ENCODE data around the gene ESYT1.

Gene ESYT1

GRCh38 chr12:56193025-56193578 lies 65.0 kb downstream of the ESYT1 start:
- Histone ChIP-seq H2BK120ac (ENCODE audit: low read depth, low read length) (no peak overlapping the region), H3K4me3 (ENCODE audit: insufficient read depth in 1 of 2, low read depth in 1 of 2, low read length in 2 of 2) (no peak overlapping the region), H2BK5ac (ENCODE audit: low read depth, low read length, poor library complexity, severe bottlenecking) (no peak overlapping the region), H2AK5ac (ENCODE audit: low read length, severe bottlenecking) (no peak overlapping the region), H3K27me3 (ENCODE audit: control insufficient read depth in 1 of 2, insufficient read depth in 1 of 2, low read length in 2 of 2) (no peaks in the 10 kb centered on the region), H3K9me3 (ENCODE audit: control insufficient read depth, low read length) (no peaks in the 10 kb centered on the region), H2AFZ (ENCODE audit: low read depth, low read length) (no peak overlapping the region), H2BK12ac (ENCODE audit: low read length in 2 of 2) (peak overlapping the region in 1 of 2 experiments; percentile 54), H4K91ac (ENCODE audit: low read length) (no peak overlapping the region), H3K14ac (ENCODE audit: low read length in 2 of 2) (no peak overlapping the region), H3K4me1 (ENCODE audit: control insufficient read depth, insufficient read depth, low read depth, low read length) (peaks cover under 1% of the 10 kb centered on the region), H3K27ac (ENCODE audit: low read length, poor library complexity, severe bottlenecking) (no peak overlapping the region), H3K4ac (ENCODE audit: low read depth in 1 of 2, low read length in 2 of 2) (no peak overlapping the region), H3K9ac (ENCODE audit: low read length) (peak overlapping the region; percentile 53), H4K8ac (ENCODE audit: low read length) (peak overlapping the region; percentile 69), H3K23ac (ENCODE audit: low read length in 2 of 2) (no peak overlapping the region), H3K4me2 (ENCODE audit: low read length, poor library complexity, severe bottlenecking) (no peak overlapping the region), H3K79me1 (replicated peaks; ENCODE audit: low read length, poor library complexity, severe bottlenecking) (no peaks in the 10 kb centered on the region), H3K36me3 (ENCODE audit: control insufficient read depth in 1 of 2, insufficient read depth in 2 of 2, low read depth in 1 of 2, low read length in 2 of 2) (no peaks in the 10 kb centered on the region), H2BK15ac (ENCODE audit: low read depth, poor library complexity, severe bottlenecking) (no peak overlapping the region), H3K18ac (ENCODE audit: low read depth in 1 of 2, low read length in 2 of 2) (no peak overlapping the region)
- 17% methylated on average over 1 of the region's 1 CpG for WGBS
- peak; percentile 85 for DNase-seq
